Subcutaneous adipose tissue (tissue), 4 donors: ENCODE measurements around the gene SEC31A. TPM values are rescaled to one million over a fixed set of nuclear protein-coding genes. Genes with fewer than 3 reads are reported as not detected.

Source experiments
- total RNA-seq, 4 donors: library from RNA; depleted of rRNA; stranded (reverse); fragments of >200 nt; gene quantifications; one replicate each; pipeline ENCODE4 v1.1.0, GENCODE V29; 2016
- TF ChIP-seq, protein P1 (sequence below): fragments of 450-650 bp; IDR thresholded peaks from one replicate; pipeline ENCODE4 v1.5.1; 2016; ENCODE audit warnings: low read depth, mild to moderate bottlenecking, control low read depth, antibody characterized with exemption, moderate library complexity

Gene SEC31A
- total RNA-seq, 4 donors from 2014 or later = 178 to 276 (median 203) TPM

DNA sequence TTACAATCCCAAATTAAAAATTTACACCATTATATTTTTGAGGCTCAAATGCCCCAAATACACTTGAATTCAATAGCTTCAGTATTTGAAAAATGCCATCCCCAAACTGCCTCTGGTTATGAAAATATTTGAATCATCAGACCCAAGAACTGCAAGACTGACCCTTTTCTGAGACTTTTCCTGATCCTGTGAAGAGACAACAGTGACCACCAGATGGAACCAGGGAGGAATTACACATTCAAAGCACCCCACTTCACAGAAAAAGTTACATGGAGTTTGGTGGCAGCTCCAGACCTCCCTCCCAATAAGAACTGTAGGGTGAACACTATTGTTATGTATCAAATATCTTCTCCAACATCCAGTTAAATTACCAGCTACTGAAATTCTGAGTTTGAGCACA, 48.4 kb downstream of the SEC31A start:
- TF ChIP-seq, protein P1, sequence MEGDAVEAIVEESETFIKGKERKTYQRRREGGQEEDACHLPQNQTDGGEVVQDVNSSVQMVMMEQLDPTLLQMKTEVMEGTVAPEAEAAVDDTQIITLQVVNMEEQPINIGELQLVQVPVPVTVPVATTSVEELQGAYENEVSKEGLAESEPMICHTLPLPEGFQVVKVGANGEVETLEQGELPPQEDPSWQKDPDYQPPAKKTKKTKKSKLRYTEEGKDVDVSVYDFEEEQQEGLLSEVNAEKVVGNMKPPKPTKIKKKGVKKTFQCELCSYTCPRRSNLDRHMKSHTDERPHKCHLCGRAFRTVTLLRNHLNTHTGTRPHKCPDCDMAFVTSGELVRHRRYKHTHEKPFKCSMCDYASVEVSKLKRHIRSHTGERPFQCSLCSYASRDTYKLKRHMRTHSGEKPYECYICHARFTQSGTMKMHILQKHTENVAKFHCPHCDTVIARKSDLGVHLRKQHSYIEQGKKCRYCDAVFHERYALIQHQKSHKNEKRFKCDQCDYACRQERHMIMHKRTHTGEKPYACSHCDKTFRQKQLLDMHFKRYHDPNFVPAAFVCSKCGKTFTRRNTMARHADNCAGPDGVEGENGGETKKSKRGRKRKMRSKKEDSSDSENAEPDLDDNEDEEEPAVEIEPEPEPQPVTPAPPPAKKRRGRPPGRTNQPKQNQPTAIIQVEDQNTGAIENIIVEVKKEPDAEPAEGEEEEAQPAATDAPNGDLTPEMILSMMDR = no peak

DNA sequence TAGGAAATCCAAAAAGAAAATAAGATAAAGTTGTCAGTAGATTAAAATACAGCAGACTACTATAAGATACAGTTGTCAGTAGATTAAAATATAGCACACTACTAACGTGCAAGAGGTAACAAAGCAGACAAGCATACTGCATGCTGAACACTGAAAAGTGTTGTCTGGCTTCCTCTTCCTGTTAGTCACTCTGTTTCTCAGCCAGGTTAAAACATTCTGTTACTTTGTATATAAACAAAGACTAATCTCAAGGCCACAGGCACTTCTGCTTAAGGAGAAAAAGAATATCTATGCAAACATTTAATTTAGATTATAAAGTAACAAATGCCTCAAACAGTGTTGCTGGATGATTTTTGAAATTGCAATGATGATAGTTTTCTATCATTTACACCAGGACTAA, 51.3 kb downstream of the SEC31A start:
- TF ChIP-seq, protein P1 = no peak

DNA sequence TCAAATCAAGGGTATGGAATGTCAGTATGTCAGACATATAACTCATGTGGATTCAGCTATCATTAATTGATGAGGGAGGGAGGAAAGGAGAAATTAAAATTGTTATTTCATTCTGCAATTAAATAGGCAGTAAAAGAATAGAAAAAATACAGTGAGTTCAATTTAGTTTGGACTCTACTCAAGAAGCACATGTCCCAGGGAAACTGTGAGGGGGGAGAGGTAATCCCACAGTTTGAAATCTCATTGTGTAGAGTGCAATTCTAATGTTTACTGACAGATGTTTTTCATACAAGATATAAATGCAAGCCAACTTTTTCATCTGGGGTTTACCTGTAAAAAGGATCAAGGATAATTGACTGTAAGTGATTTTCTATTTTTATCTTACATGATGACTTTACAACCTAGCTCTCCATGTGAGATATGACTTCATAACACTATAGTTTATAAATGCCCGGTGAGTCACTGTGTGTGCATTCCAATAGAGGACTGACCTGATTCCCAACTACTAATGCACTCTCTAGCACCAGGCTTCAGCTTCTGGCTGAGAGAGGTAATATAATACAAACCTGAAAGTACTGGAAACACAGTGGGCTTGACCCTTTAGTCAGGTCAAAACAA, 57.1 kb downstream of the SEC31A start:
- TF ChIP-seq, protein P1 = no peak

DNA sequence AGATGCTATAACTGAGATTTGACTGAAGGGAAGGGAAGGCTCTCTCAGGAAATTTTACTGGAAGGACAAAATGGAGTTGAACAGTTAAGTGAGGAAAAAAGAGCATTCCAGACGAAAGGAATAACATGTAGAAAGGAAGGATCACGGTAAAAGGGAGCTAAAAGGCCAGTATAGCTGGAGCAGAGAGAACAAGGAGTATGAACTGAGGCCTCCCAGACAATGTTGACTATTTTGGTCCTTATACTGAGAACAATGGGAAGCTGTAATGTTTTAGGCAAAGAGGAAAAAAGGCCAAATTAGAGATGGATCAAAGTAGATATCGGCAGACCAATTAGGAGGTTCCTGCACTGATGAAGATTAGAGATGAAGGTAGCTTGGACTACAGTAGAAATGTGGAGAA, 65.5 kb downstream of the SEC31A start:
- TF ChIP-seq, protein P1 = no peak

DNA sequence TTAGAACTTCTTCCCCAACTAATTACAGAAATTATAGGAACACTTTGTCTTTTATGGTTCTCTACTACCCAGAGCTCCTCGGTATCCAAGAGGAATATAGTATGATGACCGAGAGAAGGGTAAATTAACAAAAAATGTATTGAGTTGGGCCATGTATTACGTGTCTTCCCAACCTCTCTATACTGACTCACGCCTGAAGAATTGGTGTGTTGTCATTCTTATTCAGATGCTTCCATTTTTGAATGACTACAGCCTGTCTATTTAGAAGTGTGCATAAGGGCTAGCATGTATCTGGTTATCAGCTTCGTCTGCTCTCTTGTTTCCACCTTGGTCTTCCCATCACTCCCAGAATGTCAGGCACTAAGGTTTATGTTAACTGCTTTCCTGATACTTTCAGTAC, 67.9 kb downstream of the SEC31A start:
- TF ChIP-seq, protein P1 = no peak

DNA sequence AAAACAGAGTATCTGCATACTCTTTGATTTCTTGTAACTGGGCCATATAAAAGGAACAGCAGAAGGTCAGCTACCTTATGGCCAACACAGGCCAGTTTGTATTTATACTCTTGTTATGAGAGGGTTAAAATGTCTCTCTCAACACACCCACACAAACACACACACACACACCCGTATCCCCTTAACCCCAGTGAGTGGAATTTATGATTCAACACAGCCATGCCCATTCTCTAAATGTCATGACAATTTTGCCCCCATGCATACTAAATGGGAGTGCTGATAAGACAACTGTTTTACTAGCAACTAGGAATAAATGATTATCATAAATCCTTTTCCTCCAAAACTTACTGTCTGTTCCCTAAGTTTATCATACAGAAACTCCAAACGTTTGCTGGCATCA, 70.3 kb downstream of the SEC31A start:
- TF ChIP-seq, protein P1 = no peak

DNA sequence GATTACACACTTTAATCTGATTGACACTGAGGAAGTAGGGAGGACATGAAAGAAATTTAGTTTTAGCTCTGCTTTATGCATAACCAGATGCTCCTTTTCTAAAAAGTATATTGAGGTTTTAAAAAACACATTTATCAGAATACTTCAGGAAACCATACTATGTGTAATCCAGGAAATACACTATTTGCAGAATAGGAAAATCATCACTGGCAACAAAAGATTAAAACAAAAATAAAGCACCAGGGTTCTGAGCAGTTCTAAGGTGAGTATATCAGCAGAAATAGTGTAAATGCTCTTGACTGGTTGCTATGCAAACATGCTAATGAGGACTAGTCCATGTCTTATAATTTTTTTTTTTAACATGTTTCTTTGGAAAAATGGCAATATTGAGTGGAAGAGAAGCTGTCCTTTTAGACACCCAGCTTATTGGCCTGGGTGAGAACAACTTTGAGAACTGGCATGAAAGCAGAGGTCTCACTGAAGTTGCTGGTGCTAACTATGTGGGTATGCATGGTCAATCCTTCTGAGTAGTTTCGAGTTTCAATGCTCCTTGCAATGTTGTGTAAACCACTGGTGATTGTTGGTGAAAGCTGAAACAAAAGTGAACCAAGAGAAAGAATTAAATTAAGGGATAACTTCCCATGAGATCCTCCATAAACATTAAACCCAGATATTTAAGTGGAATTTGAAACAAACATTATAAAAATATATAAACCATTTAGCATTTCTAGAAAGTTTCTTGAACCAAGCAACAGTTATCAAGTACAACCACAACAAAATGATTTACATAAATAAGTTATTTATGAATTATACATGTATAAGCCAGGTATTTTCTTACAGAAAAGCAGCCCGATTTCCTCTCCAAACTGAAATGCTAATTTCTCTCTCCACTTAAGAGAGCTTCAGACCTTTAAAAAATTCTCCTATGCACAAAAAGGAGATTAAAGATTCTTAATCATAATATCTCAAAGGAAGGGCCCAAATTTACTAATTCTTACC, 72.0 kb downstream of the SEC31A start:
- TF ChIP-seq, protein P1 = no peak
